Esophagus squamous epithelium (tissue), 5 donors: ENCODE results near the gene RASIP1. TPM values are rescaled to one million over a fixed set of nuclear protein-coding genes. Genes with fewer than 3 reads are reported as not detected.

ENCODE experiments used
- DNase-seq: peaks from one replicate; lab custom pipeline; 2025; lab: John Stamatoyannopoulos, UW
- H3K27ac ChIP-seq, 4 donors: fragments of 200-600 bp; sonication (generic); one replicate each; pipeline ENCODE4 v1.5.1; 2016 to 2019; ENCODE audit warnings: mild to moderate bottlenecking in 1 of 4
- H3K27me3 ChIP-seq, 4 donors: fragments of 200-600 bp; sonication (generic); 1 replicate in 3 of 4; 2 replicates in 1 of 4; pipeline versions ENCODE4 v1.5.1 to v1.6.0; 2017 to 2021; ENCODE audit warnings: antibody characterized with exemption in 1 of 4
- H3K36me3 ChIP-seq, 3 donors: fragments of 200-600 bp; sonication (generic); one replicate each; pipeline ENCODE4 v1.5.1; 2016 to 2019
- H3K4me1 ChIP-seq, 3 donors: fragments of 200-600 bp; sonication (generic); one replicate each; pipeline ENCODE4 v1.5.1; 2017 to 2019
- H3K4me3 ChIP-seq, 4 donors: fragments of 200-600 bp; sonication (generic); 1 replicate in 3 of 4; 2 replicates in 1 of 4; pipeline ENCODE4 v1.5.1; 2016 to 2019; ENCODE audit warnings: mild to moderate bottlenecking in 2 of 4, moderate library complexity in 1 of 4
- H3K9me3 ChIP-seq, 3 donors: fragments of 200-600 bp; sonication (generic); one replicate each; pipeline ENCODE4 v1.5.1; 2016 to 2019
- CTCF ChIP-seq, 6 experiments: fragments of 450-650 bp in 4 of 6; fragments of 200-600 bp in 2 of 6; sonication (generic) in 2 of 6; IDR thresholded peaks; one replicate each; pipeline ENCODE4 v1.5.1; 2016 to 2019; ENCODE audit warnings: antibody characterized with exemption in 6 of 6, mild to moderate bottlenecking in 4 of 6, moderate library complexity in 4 of 6
- POLR2A ChIP-seq, 4 donors: fragments of 450-650 bp; IDR thresholded peaks; one replicate each; pipeline ENCODE4 v1.6.1; 2017; ENCODE audit warnings: antibody characterized with exemption in 4 of 4, mild to moderate bottlenecking in 4 of 4, moderate library complexity in 3 of 4
- WGBS, 2 donors: methylation state at CpG; one replicate each; pipeline ENCODE4 v1.1.5; 2018; 5-methylcytosine and 5-hydroxymethylcytosine counted together
- intact Hi-C: fragments of 100-400 bp; cut with DNase I; formaldehyde crosslinking; loops from one replicate; pipeline ENCODE4 v1.15.0; 2022
- total RNA-seq, 4 donors: library from RNA; depleted of rRNA; stranded (reverse); fragments of >200 nt; gene quantifications; one replicate each; pipeline ENCODE4 v1.1.0, GENCODE V29; 2016
- donor health status: DM: yes; HTN: yes; CAD: no.

RASIP1 gene
- total RNA-seq, 4 donors from 2014 or later: 4.0 to 9.6 (median 6.5) TPM

DNA sequence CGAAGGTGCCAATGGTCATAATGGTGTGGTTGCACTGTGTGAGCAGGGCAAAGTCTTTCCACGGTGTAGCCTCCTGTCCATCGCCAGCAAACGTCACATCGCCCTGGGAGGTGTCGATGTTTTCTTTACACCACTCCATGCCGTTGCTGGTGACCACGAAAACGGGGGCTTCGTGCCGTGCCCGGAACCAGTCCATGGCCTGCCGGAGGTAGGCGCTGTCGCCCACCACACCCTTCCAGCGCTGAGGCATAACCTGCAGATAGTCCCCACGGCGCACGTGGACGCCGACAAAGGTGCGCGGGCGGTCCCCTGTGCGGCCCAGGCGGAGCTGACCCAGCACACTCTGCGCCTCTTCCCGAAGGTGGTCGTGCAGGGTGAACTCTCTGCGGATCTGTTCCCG is 9.9 kb upstream of the RASIP1 start:
- H3K27ac ChIP-seq: no peak overlapping the region
- intact Hi-C loops: no loop called here
- no peaks in the 10 kb centered on the region for H3K9me3 ChIP-seq
- 80 to 98% methylated on average over 1 to 5 of the region's 31 CpGs for WGBS, 2 donors
- no peak overlapping the region for H3K4me3 ChIP-seq
- no peak for TF ChIP-seq CTCF (IDR thresholded peaks at IDR 0.05)
- TF ChIP-seq POLR2A (IDR thresholded peaks at IDR 0.05): no peak
- peaks cover 0 to 45% (median 0%) of the 10 kb centered on the region in 3 donors for H3K36me3 ChIP-seq
- H3K4me1 ChIP-seq: peaks cover 12 to 43% (median 19%) of the 10 kb centered on the region in 3 donors
- H3K27me3 ChIP-seq: peaks cover 0 to 48% (median 0%) of the 10 kb centered on the region in 4 donors
- DNase-seq: no peak

DNA sequence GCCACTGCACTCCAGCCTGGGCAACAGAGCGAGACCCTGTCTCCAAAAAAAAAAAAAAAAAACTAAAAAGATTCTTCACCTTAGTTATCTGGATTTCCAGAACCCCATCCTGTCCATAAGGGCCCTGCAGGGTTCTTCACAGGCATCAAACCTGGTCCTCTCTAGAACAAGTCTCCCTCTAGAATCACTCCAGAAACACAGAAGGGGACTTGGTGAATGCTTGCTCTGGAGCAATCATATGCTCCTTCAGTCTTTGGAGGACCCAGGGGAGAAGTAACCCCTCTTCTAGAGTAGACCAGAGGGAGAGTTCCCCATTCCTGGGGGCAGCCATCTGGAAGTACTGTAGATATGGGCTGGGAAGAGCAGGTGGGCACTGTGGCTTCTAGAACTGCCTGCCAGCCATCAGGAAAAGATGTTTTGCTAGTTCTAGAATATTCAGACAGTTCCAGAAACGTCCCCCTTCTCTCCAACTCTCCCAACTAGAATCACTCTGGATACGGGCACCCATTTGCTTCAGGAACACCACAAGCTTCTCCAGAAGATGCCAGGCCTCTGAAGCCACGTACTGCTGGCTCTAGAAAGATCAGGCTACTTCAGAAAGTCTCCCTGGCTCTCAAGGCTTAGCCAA is 9.3 kb upstream of the RASIP1 start:
- TF ChIP-seq CTCF (IDR thresholded peaks at IDR 0.05) (no peak), POLR2A (IDR thresholded peaks at IDR 0.05) (no peak)
- Histone ChIP-seq H3K27ac (no peak overlapping the region), H3K4me3 (no peak overlapping the region), H3K4me1 (peaks cover 12 to 43% (median 19%) of the 10 kb centered on the region in 3 donors), H3K27me3 (peaks cover 0 to 48% (median 0%) of the 10 kb centered on the region in 4 donors), H3K9me3 (no peaks in the 10 kb centered on the region), H3K36me3 (peaks cover 0 to 45% (median 0%) of the 10 kb centered on the region in 3 donors)
- DNase-seq: no peak
- 80 to 92% methylated on average over 3 to 4 of the region's 4 CpGs for WGBS, 2 donors
- intact Hi-C loops: no loop called here

DNA sequence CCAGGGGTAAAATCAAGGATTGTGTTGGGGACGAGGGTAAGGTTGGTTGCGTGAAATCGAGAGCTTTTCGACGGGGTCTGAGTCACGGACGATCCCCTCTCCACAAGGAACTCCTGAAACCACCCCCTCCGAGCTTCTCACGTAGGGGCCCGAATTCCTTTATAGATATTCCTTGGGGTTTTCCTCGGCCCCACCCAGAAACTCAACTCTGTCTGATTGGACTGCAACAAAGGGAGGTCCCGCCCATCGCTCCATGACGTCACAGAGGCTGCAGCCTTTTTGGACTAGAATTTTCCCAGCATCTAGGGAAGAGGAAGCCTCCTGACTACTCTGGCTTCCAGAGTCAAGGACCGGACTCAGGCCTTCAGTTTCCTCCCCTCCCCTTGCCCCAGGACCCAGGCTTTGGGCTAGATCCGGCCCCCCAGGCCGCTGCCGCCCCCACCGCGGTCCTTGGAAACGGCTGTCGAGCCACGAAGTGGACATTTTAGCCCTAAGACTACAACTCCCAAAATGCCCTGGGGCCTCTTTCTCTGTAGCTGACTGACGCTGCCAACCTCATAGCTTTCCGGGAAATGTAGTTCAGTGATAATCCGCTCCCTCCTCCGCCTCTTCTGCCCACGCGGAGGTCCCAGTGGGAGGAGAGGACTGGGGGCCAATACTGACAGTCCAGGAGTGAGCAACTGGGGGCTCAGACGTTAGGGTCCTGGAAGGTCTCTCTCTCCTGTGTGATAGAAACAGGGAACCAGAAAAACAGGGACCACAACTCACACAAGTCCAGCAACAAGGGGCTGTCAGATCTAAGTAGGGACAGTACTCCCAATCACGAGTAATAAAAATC is 6.5 kb upstream of the RASIP1 start, which contains the start of gene IZUMO1:
Gene IZUMO1, minus strand, starts transcription at position 172 of the 838 bp plus-strand sequence. CDS start 1,050 bp downstream, outside the sequence.
- intact Hi-C loops: no loop called here
- H3K27ac ChIP-seq: peak within 1 kb of the TSS in 3 of 4 donors; percentile 64 to 86 (median 75)
- TF ChIP-seq CTCF (IDR thresholded peaks at IDR 0.05): no peak
- TF ChIP-seq POLR2A (IDR thresholded peaks at IDR 0.05): no peak
- WGBS, 2 donors: 27 to 53% methylated on average over 20 to 25 of the region's 31 CpGs
- no peak for DNase-seq
- peaks cover 0 to 31% (median 0%) of the 10 kb centered on the region in 4 donors for H3K27me3 ChIP-seq
- peaks cover 0 to 27% (median 6%) of the 10 kb centered on the region in 3 donors for H3K4me1 ChIP-seq
- no peaks in the 10 kb centered on the region for H3K9me3 ChIP-seq
- peak within 1 kb of the TSS in 3 of 4 donors; percentile 25 to 61 (median 32) for H3K4me3 ChIP-seq
- peaks cover 0 to 45% (median 0%) of the 10 kb centered on the region in 3 donors for H3K36me3 ChIP-seq

GRCh38 chr19:48746110-48746509 is 5.7 kb upstream of the RASIP1 start:
- Histone ChIP-seq H3K27ac (peak overlapping the region in 1 of 4 donors; percentile 75), H3K4me3 (no peak overlapping the region), H3K27me3 (peaks cover 0 to 23% (median 0%) of the 10 kb centered on the region in 4 donors), H3K36me3 (peaks cover 0 to 45% (median 0%) of the 10 kb centered on the region in 3 donors), H3K9me3 (no peaks in the 10 kb centered on the region), H3K4me1 (peaks cover 3 to 27% (median 9%) of the 10 kb centered on the region in 3 donors)
- DNase-seq: no peak
- TF ChIP-seq CTCF (IDR thresholded peaks at IDR 0.05) (no peak), POLR2A (IDR thresholded peaks at IDR 0.05) (no peak)
- intact Hi-C loops: no loop called here
- 85 to 86% methylated on average over 7 to 8 of the region's 8 CpGs for WGBS, 2 donors
